Activated CD4-positive, alpha-beta T cell treated with anti-CD3 and anti-CD28 coated beads for 1 hour (primary cell): Measurements from ENCODE around the gene TRAPPC11.

Experiments used
- DNase-seq: peaks from one replicate; pipeline ENCODE4 v3.0.0-alpha.2; 2020

TRAPPC11 gene

GRCh38 chr4:183638436-183638835, 20.7 kb upstream of the TRAPPC11 start:
- DNase-seq = no peak

- no peak for DNase-seq
Measured at GRCh38 chr4:183639291-183639690, 19.8 kb upstream of the TRAPPC11 start.

GRCh38 chr4:183645326-183645725, 13.8 kb upstream of the TRAPPC11 start:
- no peak for DNase-seq

- no peak for DNase-seq
Measured at GRCh38 chr4:183657564-183657963, 1.5 kb upstream of the TRAPPC11 start.

GRCh38 chr4:183658362-183659028, 598 bp upstream of the TRAPPC11 start:
- DNase-seq = no peak

DNA sequence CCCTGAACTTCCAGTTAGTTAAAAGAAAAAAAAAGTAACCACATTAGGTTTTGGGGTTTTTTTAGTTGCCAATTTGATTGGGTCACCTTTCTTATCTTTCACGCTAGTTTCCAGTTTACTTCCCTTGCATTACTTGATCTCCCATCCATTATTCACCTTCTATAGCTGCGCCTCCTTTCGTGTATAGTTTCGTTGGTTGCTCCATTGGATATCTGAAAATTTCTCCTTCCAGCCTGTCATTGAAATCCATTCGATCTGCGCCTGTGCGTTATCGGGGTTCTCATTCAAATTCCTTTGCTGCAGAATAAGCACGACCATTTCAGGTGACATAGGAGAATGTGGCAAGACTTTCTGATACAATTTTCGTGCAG, 764 bp downstream of the TRAPPC11 start:
- DNase-seq = no peak

DNA sequence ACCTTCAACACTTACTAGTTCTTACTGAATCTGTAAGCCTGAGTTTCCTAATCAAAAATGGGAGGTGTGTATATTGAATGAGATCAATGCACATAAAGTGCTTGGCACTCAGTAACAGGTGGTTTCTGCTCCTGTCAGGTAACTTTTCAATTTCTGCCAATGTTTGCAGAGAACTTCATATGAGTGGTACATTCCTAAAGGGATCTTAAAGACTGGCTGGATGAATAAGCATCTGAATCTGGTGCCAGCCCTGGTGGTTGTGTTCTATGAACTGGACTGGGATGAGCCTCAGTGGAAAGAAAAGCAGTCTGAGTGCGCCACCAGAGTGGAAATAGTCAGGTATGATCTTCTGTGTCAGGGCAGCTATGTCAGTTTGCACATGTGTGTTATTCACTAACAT, 7.0 kb downstream of the TRAPPC11 start:
- no peak for DNase-seq

GRCh38 chr4:183670251-183670650, 11.2 kb downstream of the TRAPPC11 start:
- no peak for DNase-seq

GRCh38 chr4:183670960-183671555, 12.0 kb downstream of the TRAPPC11 start:
- DNase-seq = no peak

GRCh38 chr4:183674153-183674552, 15.1 kb downstream of the TRAPPC11 start:
- no peak for DNase-seq

DNA sequence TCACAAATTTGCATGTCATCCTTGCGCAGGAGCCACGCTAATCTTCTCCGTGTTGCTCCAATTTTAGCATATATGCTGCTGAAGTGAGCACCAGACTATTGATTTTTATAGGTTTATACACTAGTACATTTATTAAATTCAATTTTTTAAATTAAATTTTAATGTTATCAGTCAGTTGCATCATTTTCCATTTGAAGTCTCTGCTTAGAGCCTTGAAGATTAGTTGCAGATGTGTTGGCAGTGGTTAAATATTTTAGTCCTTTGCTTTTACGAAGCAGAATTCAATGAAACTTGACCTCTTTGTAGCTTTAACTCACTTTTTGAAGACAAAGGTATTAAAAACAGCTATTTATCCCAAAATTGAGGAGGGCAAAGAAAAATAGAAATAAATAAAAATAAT, 16.5 kb downstream of the TRAPPC11 start:
- DNase-seq = no peak

DNA sequence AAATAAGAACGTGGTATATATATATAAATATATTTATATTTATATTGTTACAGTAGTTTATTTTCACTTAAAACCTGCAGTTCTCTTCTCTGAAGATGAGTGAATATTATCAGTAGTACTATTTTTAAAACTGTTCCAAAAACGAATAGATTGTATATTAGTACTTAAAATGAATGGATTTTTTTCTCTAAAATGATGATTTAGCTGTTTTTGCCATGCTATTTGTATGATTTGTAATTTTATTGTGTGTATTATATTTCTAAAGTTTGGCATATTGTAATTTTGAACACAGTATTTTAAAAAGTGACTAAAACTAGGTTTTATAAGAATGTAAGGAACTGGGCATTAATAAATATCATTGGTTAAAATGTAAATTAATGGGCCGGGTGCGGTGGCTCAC, 22.0 kb downstream of the TRAPPC11 start:
- DNase-seq = no peak

- no peak for DNase-seq
Measured at GRCh38 chr4:183686461-183686860, 27.4 kb downstream of the TRAPPC11 start.

DNA sequence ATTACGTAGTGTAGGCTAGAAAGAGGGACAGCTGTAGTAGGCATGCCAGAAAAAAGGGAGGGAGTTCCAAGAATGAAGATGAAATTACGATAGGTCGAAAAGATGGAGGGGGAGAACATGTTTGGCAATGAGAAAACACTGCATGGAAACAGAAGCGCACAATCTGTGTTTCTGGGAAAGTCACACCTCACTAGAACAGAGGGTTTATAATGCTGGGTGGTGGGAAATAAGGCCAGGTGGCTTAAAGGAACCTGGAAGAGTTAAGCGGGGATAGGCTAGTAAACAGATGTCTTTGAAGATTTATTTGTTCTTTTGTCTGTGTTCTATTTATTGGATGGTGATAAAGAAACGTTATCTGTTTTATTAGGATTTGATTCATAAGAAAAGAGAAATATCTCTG, 29.1 kb downstream of the TRAPPC11 start:
- no peak for DNase-seq

- no peak for DNase-seq
Measured at GRCh38 chr4:183691006-183691405, 31.9 kb downstream of the TRAPPC11 start.

- DNase-seq = no peak
Measured at GRCh38 chr4:183691897-183692296, 32.8 kb downstream of the TRAPPC11 start.

- DNase-seq = no peak
Measured at GRCh38 chr4:183698909-183699308, 39.8 kb downstream of the TRAPPC11 start.

GRCh38 chr4:183700407-183700806, 41.3 kb downstream of the TRAPPC11 start:
- no peak for DNase-seq

DNA sequence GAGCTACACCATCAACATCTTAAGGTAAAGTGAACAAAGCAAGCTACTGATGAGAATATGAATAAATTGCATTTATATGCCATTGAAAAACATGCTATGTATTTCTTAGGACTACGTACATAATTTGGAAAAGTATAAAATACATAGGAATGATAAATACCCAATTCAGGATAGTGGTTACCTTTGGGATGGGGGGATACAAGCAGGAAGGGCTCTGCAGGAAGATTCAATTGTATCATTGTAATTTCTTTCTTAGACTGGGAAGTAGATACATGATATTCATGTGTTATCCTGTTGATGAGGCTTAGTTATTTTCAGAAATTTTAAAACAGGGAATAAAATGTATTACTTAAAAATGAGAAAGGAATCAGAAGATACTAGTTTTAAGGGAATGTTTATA, 43.4 kb downstream of the TRAPPC11 start:
- DNase-seq = no peak

DNA sequence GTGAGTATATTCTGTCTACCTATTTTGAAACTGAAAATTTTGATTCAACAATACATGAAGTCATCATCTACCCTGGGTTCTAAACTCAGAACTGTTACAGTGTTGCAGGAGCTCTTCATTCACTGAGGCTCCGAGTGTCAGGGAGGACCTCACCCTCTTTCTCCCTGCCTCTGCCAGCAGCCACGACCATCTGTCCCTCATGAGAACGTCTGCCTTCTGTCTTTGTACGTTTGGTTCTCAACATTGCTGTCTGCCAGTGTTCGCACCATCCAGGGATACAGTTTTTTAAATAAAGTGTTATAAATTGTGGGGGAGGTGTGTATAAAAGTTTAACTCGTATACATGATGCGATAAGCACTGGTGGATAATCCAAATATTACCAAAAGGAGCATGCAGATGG, 55.5 kb downstream of the TRAPPC11 start:
- no peak for DNase-seq

DNA sequence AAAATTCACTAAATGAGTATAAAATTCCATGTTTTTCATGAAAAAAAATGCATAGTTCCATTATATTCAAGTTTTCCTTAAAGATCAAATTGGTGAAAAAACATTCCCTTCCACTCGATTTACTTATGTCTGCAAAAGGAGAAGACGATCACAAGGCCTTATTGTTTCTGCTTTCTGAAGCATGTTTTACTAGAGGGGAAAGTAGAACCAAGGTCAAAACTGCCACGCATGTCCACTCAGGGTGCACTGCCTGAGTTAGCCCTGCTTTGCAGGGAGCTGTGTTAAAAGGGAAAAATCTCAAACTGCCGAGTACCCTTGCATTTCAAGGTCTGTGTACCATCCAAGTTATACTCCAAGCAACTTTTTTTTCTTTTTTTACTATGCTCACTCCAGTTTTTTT, 57.2 kb downstream of the TRAPPC11 start:
- DNase-seq = no peak

- DNase-seq = no peak
Measured at GRCh38 chr4:183718876-183719275, 59.8 kb downstream of the TRAPPC11 start.

GRCh38 chr4:183721207-183722081, 62.4 kb downstream of the TRAPPC11 start:
- no peak for DNase-seq
